Ascending aorta (tissue), 2 donors: ENCODE data around the gene JAKMIP1. TPM values are rescaled to one million over a fixed set of nuclear protein-coding genes. Genes with fewer than 3 reads are reported as not detected.

Experiments used
- DNase-seq, 2 donors: peaks; one replicate each; pipeline ENCODE4 v3.0.0-alpha.2; 2019; ENCODE audit warnings: low spot score in 2 of 2
- H3K27ac ChIP-seq, 2 donors: fragments of 200-600 bp; sonication (generic); one replicate each; pipeline ENCODE4 v1.5.1; 2016 to 2017; ENCODE audit warnings: mild to moderate bottlenecking in 1 of 2
- H3K27me3 ChIP-seq: fragments of 200-600 bp; sonication (generic); one replicate; pipeline ENCODE4 v1.5.1; 2017
- H3K36me3 ChIP-seq, 2 donors: fragments of 200-600 bp; sonication (generic); one replicate each; pipeline ENCODE4 v1.5.1; 2016
- H3K4me1 ChIP-seq, 2 donors: fragments of 200-600 bp; sonication (generic); one replicate each; pipeline ENCODE4 v1.5.1; 2016 to 2017; ENCODE audit warnings: mild to moderate bottlenecking in 1 of 2
- H3K4me3 ChIP-seq, 2 donors: fragments of 200-600 bp; sonication (generic); one replicate each; pipeline ENCODE4 v1.5.1; 2016 to 2017; ENCODE audit warnings: mild to moderate bottlenecking in 1 of 2
- H3K9me3 ChIP-seq, 2 donors: fragments of 200-600 bp; sonication (generic); one replicate each; pipeline ENCODE4 v1.5.1; 2016
- intact Hi-C: fragments of 100-400 bp; cut with DNase I; formaldehyde crosslinking; loops from one replicate; pipeline ENCODE4 v1.15.1; 2023
- total RNA-seq: library from RNA; depleted of rRNA; stranded (reverse); fragments of >200 nt; gene quantifications from one replicate; pipeline ENCODE4 v1.1.0, GENCODE V29; 2016
- TF ChIP-seq, protein P1 (sequence below), 3 experiments: fragments of 200-600 bp in 2 of 3; fragments of 450-650 bp in 1 of 3; sonication (generic) in 2 of 3; IDR thresholded peaks; one replicate each; pipeline ENCODE4 v1.5.1; 2016 to 2019; ENCODE audit warnings: antibody characterized with exemption in 3 of 3, mild to moderate bottlenecking in 1 of 3, moderate library complexity in 1 of 3

The JAKMIP1 gene
- not detected for total RNA-seq

DNA sequence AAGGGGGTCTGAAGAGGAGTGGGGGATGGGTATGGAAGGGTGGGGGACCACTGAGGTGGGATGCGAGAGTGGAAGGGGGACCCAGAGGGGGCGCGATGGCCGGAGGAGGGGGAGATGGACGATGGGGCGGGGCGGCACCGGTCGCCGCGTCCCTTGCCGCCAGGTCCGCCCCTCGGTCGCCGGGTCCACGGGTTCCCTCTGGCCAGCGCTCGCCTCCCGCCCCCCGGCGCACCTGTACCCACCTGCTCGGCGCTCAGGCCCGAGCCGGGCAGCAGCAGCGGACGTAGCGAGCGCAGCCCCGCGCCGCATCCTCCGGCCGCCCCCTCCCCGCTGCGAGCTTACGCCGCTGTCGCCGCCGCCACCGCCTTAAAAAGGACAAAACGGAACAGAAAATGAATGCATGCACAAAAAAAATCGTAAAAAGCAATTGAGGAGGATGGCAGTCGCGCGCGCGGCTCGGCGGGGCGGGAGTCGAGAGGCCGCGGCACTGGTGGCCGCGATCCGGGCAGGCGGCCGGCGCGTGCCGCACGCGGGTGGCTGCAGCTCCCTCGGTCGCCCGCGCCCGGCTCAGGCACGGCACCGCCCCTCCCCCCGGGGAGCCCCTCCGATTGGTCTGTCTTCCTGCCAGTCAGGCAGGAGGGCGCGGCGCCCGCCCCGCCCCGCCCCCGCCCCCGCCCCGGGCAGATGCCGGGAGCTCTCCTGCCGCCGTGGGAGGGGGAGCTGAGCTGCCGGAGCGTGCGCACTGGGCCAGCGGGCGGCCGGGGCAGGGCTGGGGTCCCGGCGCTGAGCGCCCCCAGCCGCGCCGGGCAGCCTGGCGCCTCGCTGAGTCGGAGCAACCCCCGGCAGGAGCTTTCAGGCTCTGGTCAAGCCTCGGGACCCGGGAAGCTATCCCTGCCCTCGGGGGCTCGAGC is at the start of gene JAKMIP1:
JAKMIP1 (minus strand) TSS at position 539 of the 911 bp plus-strand sequence. CDS start 87,699 bp downstream, outside the sequence.
- DNase-seq: no peak

DNA sequence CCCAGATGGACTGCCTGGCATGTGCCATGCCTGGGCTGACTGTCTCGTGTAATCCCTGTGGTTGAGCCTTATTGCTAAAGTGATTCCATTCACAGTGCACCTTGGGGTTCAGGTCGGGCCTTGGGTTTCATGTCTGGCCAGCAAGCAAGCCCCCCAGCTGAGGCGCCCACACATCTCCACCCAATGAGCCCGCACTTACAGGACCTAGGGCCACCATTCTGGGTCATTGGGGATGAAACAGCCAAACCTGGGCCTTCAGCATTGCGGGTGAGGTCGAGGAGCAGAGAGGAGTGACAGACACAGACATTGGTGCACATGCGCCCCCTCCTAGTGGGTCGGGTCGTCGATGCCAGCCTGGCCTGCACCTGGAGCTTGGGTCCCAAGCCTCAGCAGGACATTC is 48.0 kb upstream of the JAKMIP1 start:
- Histone ChIP-seq H3K27me3 (peaks cover 5% of the 10 kb centered on the region), H3K27ac (no peak overlapping the region), H3K36me3 (no peaks in the 10 kb centered on the region), H3K9me3 (no peaks in the 10 kb centered on the region), H3K4me3 (no peak overlapping the region), H3K4me1 (no peaks in the 10 kb centered on the region)
- TF ChIP-seq, protein P1, sequence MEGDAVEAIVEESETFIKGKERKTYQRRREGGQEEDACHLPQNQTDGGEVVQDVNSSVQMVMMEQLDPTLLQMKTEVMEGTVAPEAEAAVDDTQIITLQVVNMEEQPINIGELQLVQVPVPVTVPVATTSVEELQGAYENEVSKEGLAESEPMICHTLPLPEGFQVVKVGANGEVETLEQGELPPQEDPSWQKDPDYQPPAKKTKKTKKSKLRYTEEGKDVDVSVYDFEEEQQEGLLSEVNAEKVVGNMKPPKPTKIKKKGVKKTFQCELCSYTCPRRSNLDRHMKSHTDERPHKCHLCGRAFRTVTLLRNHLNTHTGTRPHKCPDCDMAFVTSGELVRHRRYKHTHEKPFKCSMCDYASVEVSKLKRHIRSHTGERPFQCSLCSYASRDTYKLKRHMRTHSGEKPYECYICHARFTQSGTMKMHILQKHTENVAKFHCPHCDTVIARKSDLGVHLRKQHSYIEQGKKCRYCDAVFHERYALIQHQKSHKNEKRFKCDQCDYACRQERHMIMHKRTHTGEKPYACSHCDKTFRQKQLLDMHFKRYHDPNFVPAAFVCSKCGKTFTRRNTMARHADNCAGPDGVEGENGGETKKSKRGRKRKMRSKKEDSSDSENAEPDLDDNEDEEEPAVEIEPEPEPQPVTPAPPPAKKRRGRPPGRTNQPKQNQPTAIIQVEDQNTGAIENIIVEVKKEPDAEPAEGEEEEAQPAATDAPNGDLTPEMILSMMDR (IDR thresholded peaks at IDR 0.05): no peak
- intact Hi-C loops: no loop called here
- no peak for DNase-seq

More for the DNA sequence above, at the start of gene JAKMIP1:
- TF ChIP-seq, protein P1 (IDR thresholded peaks at IDR 0.05): no peak
- H3K4me3 ChIP-seq: peak within 1 kb of the TSS; percentile 54 to 64
- intact Hi-C loops: no loop called here
- no peak within 1 kb of the TSS for H3K27ac ChIP-seq
- no peaks in the 10 kb centered on the region for H3K9me3 ChIP-seq
- no peaks in the 10 kb centered on the region for H3K27me3 ChIP-seq
- H3K4me1 ChIP-seq: peaks cover 0 to 3% of the 10 kb centered on the region in 2 donors
- no peaks in the 10 kb centered on the region for H3K36me3 ChIP-seq

DNA sequence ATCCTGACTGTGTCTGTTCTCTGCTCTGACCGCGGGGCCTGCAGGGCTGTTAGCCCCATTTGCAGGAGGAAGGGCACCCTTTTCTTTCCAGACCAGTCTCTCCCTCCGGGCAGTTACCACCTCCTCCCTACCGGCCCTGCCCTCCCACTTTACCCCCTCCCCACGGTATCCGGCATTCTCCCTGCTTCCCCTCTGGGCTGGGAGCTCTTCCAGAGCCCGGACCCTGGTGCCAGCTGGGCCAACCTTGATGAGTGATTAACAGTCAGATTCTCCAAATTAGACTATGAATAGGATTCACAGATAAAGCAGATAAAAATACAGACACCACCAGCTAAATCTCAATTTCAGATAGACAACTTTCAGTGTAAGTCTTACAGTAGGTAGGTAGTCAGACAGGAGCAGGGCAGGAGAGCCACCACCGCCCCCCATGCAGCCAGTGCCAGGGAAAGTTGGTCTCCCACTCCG is 45.9 kb upstream of the JAKMIP1 start:
- DNase-seq: no peak
- TF ChIP-seq, protein P1 (IDR thresholded peaks at IDR 0.05): no peak
- Histone ChIP-seq H3K27me3 (peaks cover 5% of the 10 kb centered on the region), H3K36me3 (no peaks in the 10 kb centered on the region), H3K4me1 (no peaks in the 10 kb centered on the region), H3K27ac (no peak overlapping the region), H3K9me3 (no peaks in the 10 kb centered on the region), H3K4me3 (no peak overlapping the region)
- intact Hi-C loops: no loop called here

DNA sequence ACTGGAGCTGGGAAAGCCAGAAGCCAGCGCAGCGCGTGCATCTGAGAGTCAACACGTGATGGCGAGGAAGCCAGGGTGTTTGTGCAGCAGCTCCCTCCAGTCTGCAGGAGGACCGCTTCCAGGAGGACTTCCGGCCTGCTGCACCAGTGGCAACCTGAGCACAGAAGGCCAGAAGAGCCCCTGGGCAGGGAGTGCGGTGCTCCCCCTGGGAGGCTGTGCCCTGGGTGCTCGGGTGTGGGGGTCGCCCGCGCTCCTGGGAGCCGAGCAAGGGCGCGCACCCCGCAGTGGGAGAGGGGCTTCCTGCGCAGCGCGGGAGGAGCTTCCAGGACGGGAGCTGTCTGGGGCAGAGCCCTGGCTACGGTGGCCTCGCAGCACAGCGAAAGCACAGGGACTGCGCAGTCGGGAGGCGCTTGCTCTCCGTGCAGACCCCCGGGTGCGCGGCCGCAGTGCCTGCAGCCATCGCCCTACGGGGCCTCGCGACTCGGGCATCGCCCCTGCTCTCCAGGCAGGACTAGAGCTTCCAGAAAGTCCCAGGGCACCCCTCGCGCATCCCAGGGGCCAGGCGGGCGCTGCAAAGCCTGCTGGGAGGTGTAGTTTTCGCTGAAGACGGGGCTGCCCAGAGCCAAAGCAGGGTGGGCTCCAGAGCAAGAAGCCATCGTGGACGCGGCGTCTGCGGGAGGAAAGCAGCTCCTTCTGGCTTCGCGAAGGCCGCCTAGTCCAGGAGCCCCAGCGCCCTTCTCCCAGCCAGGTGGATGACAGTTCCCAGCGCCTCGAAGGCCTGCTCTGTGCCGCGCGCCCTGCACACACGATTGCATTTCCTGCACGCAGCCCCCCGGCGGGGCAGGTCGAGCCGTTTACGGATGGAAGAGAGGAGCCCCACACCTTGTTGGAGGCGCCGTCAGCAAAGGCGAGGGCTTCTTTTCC is 45.2 kb upstream of the JAKMIP1 start:
- no peaks in the 10 kb centered on the region for H3K4me1 ChIP-seq
- TF ChIP-seq, protein P1 (IDR thresholded peaks at IDR 0.05): no peak
- H3K36me3 ChIP-seq: no peaks in the 10 kb centered on the region
- H3K27me3 ChIP-seq: peaks cover 5% of the 10 kb centered on the region
- intact Hi-C loops: no loop called here
- peak overlapping the region; percentile 5 to 30 for H3K4me3 ChIP-seq
- no peak overlapping the region for H3K27ac ChIP-seq
- no peak for DNase-seq
- H3K9me3 ChIP-seq: no peaks in the 10 kb centered on the region

DNA sequence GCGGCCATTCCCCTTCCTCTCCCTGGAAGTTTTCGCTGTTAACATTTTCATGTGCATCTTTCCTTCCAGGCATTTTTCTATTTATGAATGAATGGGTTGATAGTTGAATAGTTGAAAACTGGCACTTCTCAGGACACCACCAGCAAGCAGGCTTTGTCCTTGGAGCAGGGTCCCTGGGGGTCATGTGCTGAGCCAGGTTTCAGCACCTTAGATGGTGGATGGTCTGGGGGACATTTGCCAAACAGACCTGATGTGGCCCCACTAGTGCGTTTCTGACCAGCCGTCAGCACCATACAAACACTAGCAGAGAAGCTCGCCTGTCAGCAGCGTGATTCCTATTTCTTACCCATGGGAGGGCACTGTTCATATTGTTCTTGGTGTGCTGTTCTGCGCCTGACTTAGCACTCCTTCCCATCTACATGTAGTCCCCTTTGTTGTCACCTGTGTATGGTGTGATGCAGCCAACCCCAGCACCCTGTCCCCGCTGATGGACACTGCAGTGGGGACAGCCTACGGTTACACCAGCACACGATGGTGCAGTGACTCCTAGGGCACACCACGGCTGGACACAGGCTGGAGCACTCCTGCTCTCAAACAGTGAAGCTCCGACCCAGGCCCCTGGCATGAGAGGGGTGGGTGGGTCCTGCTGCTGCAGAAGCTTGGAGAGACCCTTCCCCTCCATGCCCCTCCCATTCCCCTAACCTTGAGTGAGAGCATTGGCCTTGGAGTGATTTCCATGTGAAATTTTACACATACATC is 42.1 kb upstream of the JAKMIP1 start:
- H3K4me1 ChIP-seq: no peaks in the 10 kb centered on the region
- H3K27me3 ChIP-seq: peaks cover 5% of the 10 kb centered on the region
- TF ChIP-seq, protein P1 (IDR thresholded peaks at IDR 0.05): no peak
- H3K9me3 ChIP-seq: no peaks in the 10 kb centered on the region
- no peaks in the 10 kb centered on the region for H3K36me3 ChIP-seq
- DNase-seq: no peak
- intact Hi-C loops: no loop called here
- H3K4me3 ChIP-seq: no peak overlapping the region
- H3K27ac ChIP-seq: no peak overlapping the region
